NCI-H2196 treated with DMSO at 0.1 percent for 48 hours (cell line): Measurements from ENCODE around the gene FHIT.

ENCODE experiments used
- DNase-seq: peaks from one replicate; lab custom pipeline; 2025; ENCODE audit not compliant: unreplicated experiment; lab: John Stamatoyannopoulos, UW

The FHIT gene

DNA sequence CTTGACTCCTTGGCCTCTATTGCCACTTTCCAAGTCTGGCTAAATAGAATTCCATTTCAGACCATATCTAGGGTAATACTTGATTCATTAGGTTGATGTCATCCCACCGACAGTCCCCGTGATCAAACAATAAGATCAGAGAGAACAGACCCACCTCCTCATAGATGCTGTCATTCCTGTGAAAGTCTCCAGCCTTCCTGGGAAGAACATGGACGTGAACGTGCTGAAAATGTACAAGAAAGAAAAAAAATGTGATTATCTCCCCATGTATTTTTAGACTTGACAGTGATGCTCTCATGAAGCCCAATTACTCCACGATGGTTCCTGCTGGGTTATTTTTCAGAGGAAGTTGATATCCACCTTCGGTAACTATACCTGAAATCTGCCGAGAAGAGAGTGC is 1329.1 kb downstream of the FHIT start:
- no peak for DNase-seq

DNA sequence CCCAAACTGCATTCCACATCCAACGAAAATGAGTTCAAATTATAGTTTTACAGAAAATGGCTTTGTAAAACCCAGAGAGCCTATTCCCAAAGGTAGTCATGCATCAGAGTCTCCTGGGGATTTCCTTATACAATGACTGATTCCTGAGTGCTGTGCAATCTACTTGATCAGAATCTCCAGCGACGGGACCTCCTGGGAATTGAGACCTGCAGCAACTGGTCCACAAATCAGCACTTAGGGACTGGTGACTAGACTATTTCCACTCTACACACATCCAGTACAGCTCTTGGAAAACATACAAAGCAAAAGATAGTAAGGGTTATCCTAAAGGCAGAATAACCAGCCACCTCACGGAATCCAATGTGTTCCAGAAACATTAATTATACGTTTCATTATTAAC is 1330.4 kb downstream of the FHIT start:
- DNase-seq, result no peak

DNA sequence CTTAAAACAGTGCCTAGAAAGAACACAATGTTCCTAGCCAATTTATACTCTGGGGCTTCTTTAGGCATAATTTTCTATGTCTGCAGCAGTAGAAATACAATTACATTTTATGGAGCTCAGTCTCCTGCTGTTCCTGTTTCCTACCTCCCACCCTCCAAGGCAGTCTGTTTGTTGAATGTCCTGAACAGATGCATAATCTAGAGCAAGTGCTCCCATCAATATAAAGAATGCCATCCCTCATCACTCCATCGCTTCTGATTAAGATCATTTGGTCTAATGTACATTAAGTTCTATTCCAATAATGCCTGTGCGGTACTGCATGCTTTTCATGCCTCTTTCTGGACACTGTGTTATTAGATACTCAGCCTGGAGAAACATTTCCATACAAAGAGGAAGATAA is 1331.7 kb downstream of the FHIT start:
- no peak for DNase-seq

DNA sequence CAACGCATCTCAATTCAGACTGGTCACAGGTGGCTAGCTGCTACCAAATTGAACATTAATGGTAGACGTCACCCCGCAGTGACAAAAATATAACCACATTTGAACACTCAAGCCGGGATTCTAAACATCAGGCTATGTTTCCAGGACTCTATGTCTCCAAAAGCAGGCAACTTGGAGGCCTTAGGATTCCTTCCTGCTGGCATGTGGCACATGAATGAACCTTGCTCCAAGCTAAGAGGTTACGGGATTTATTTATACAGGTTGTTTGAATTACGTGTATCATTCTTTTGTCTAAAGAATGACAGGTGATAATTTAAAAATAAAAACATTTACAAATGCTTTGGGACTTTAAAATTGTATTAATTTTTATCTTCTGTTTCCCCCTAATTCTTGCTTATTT is 1337.0 kb downstream of the FHIT start:
- DNase-seq, result no peak

DNA sequence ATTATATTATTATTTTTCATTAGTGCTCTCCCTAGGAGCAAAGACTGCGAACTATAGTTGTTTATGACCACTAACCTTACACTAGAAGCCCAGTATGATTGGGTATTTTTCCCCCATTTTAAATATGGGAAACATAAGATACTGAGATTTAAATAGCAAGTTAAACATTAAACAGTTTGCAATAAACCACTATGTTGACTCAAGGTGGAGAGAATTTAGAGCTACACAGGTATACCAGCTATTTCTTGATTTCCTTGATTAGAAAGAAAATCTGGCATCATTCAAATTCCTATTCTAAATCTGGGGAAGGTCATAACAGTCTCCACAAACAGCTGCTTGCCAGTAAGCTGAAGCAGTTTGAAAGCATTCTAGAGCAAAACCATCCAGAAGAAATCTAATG is 1337.6 kb downstream of the FHIT start:
- DNase-seq, result no peak

DNA sequence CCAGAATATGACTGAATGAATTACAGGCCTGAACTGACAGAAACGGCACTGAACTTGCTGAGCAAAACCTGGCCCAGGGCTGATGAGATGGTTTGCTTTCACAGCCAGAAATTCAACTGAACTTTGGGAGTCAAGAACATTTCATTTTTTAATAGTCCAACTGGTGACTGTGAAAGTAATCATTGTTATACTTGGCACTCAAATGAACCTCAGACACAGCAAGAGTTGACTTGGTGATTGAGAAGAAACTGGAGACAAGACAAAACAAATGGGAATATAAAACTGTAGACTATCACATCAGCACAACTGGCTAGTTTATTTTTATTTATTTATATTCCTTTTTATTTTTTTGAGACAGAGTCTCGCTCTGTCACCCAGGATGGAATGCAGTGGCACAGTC is 1342.6 kb downstream of the FHIT start:
- DNase-seq, result no peak

DNA sequence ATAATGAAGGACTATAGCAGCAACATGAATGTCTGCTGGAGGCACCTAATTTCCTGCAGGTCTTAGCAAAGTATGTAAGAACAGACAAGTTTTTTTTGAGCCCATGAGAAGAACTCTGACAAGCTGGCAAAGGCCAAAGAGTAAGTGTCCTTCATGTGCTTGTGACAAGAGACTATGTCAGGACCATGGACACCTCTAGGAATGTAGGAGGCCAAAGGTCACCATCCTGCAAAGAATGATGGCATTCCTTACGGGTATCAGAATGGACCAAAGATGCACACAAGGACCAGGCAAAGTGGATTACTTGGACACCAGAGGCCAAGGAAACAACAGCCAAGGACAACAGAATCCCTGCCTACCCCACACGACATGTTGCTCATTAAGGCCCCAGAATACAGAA is 1343.0 kb downstream of the FHIT start:
- no peak for DNase-seq

DNA sequence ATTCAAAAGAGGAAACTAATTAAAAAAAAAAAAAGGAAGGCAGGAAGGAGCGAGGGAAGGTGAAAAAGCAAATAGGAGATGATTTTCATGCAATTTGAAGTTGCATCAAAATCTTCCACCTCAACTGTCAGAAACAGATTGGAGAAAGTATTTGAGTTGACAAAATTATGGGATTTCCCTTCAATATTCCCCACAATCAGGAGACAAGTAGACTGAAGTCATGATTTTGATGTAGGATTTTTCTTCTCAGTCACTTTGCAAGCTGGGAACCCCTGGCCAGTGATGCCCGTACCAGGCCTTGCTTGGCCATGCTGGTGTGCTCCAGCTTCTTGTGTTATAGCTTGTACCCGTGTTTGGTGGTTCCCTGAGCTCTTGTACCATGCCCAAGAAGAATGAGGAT is 1347.0 kb downstream of the FHIT start:
- no peak for DNase-seq

DNA sequence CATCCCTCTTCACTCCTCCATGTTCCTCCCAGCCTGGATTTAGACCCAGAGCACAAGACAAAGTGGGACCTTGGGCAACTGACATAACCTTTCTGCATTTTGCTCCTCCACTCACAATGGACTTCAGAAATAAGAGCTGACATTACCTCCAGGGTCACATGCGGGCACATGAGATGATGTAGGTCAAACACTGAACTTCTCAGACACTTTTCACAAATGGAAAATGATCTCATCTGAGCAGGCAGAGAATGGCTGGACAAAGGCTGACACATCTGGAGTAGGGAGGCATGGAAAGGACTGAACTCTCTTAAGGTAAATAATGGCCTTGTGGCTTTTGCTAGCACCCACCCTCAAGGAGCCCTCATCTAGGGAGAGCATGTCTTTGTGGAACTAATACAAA is 1352.2 kb downstream of the FHIT start:
- no peak for DNase-seq

DNA sequence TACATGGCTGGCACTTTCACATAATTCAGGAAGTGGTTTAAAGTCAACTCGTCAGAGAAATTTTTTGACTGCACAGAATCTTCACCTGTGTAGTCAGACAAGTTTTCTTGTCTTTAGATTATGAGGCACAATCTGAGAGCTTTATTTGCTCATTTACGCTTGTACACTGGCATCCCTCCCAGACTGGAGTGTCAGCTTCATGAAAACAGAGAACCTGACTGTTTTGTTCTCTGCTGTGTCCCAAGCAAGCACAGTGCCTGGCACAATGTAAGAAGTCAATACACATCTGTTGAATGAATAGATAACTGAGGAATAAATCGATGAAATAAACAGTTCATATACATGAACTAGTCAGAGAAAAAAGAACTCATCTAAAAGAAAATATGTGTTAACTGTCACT is 1355.3 kb downstream of the FHIT start:
- DNase-seq, result no peak

DNA sequence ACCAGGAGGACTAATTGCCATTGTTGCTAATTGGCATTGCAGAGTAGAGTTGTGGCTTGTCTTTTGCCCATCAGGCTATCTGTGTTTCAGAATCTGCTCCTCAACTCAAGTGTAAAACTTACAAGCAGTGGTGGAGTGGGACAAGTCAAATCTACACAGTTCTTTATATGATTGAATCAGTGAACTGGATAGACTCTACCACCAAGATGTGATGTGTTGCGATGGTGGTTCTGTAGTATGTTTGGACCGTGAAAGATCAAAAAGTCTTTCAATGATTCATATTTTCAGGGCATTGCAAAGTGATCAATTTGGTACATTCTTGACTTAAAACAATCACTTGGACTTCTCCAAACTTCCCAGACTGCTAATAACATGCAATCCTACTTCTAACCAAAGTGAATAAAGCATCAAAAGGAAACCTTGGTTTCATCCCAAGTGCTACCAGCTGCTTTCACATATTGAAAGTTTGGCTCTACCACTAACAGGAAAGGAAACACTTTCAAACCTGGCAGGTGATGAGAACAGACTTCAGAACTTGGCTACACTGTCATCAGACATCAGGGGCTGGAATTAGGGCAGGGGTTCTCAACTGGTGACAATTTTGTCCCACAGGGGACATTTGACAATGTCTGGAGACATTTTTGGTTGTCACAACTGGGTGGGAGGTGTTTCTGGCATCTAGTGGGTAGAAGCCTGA is 1356.7 kb downstream of the FHIT start:
- no peak for DNase-seq

DNA sequence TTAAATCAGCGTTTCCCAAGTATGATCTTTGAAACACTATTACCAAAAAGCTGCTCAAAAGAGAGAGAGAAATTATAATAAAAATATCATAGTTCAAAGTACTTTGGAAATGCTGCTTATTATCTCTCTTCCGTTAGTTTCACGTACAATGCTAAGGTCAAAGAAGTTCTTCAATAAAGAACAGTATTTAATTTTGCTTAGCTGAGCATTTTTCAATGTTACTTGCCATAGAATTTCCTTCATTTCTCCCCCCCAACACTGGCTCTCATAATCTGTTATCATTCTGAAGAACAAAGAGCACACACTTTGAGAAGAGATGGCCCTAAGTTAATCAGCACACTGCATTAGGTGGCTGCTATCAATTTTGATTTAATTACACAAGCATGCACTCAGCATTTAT is 1360.6 kb downstream of the FHIT start:
- no peak for DNase-seq

DNA sequence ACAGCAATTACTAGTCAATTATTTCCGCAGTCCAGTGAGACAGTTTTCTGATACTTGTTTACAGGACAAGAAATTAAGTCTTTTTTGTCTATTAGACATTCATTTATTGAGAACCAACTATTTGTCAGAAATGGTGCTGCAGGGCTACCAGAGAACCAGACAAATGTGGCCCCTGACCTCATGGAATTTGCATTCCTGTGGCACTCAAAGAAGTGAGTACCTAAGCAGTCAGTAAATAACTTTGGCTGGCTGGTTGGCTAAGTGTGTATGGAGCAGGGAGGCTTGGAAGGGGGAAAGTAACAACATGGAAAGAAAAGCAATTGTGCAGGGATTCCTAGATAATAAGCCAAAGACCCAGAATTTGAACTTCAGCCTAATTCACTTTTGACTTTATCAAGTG is 1364.5 kb downstream of the FHIT start:
- DNase-seq, result no peak

DNA sequence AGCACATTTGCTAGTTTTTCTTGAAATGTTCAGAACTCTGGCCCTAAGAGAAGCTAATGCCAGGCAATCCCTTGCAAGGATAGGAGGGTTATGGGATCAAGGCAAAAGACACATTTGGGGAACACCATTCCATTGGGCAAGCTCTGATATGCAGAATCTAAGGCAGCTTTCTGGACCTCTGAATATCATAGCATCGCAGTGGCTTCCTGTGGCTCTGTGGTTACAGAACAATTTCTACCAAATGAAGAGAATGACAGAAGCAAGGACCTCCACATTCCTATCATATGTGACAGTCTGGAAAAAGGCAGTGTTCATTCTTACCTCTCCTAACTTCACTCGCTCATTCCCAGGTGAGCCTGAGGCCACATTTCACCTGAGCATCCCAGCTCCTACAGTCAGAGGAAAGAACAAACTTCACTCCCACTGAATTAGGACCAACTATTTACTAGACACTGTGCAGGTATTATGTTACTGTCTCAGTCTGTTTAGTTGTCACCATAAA is 1365.3 kb downstream of the FHIT start:
- no peak for DNase-seq

DNA sequence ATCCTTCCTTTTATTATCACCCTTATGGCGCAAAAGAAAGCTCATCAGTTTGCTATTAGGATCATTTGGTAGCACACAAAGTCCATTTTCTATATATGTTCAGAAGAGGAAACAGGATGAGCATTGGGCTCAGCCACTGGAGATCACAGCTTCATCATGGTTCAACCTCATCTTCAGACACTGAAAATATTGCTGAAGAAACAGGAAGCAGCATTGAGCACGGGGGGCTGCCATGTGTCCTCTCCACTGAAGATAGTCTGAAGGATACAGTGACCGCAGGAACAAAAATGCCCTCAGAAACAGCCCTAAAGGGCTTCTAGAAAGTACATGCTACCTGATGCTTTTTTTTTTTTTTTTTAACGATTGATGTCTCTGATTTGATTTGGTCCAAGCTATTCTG is 1366.2 kb downstream of the FHIT start:
- DNase-seq, result no peak

DNA sequence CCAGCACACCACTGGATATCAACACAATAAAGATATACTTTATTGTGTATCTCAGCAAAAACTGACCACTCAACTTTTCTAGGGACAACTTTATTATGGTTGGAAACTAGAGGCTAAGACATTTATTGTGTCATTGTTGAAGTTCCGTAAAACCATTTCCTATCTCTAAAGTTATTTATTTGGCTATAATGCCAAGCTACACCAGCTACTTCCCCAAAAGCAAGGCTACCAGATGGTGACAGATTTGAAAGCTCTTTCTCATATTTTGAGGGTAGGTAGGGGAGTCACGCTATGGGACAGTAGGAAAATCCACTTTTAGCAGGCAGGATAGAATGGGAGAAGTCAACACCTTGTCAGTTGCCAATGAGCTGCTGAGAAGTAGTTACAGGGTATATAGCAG is 1366.8 kb downstream of the FHIT start:
- no peak for DNase-seq

DNA sequence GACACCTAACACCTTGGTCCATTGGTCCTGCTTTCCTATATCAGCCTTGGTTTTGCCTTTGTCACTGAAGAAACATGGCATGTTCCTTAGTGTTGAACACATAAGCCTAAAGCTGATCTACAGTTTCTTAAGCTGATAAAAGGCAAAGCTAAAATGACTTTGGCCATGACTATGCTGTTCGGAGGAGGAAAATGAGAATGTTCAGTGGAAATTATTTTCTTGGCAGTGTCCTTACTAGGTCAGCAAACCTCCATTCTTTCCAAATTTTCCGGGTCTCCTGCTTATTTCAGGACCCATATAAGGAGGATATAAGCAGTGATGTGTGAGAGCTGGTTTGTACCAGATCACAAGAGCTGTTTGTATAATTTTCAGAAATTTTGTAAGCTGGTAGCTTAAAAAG is 1368.5 kb downstream of the FHIT start:
- no peak for DNase-seq

DNA sequence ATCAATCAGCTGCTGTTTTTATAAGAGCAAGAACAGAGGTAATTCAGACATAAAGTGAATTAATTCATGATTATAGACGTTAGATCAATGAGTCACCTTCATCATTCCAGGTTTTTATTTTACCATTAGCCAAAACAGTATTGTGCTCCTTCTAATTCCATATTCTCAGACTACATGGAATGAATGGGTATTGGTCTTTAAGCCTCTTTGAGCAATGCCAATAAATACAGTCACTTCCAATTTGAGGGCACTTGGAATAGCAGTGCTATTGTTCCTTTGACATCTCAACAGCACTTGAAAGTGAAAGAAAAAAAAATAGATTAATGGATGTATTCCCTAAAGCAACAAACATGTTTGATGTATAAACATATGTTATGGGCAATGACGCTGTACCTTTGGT is 1370.5 kb downstream of the FHIT start:
- no peak for DNase-seq

DNA sequence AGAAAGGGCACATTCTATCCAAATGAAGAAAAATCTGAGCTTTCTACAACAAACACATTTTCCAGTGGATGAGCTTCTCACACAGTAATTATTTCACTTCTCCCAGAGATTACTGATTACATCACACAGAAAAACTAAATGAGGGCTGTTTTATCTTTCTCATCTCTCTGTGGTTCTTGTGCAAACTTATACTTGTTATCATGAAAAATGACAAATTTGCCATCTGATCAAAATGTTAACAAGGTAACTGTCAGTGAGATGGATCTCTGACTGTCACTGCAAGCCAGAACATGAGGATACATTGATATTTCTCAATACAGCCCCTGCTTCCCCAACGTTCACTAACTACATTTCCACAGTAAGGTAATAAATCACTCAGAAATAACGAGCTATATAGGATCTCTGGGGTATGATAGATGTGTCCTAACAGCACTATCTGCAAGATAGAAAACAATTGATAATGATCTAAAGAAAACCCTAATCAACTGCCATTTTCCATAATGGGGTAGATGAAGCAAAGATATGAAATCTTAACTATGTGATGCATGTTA is 1372.1 kb downstream of the FHIT start:
- no peak for DNase-seq

DNA sequence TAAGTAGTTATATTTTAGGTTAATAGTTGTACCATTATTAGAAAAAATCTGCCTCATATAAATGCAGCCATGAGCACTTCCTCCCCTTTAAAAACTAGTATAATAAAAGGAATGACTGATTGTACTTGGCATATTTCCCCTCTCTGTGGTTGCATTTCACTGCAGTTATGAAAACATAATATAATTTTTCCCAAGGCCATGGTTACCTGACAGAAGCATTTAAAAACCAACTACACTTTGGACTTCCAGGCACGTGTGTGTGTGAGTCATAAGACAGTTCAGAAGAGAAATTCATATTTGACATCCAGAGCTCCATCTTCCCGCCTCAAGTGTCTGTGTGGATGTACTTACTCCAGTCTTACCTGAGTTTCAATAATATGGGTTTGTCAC is 1373.2 kb downstream of the FHIT start:
- DNase-seq, result no peak

DNA sequence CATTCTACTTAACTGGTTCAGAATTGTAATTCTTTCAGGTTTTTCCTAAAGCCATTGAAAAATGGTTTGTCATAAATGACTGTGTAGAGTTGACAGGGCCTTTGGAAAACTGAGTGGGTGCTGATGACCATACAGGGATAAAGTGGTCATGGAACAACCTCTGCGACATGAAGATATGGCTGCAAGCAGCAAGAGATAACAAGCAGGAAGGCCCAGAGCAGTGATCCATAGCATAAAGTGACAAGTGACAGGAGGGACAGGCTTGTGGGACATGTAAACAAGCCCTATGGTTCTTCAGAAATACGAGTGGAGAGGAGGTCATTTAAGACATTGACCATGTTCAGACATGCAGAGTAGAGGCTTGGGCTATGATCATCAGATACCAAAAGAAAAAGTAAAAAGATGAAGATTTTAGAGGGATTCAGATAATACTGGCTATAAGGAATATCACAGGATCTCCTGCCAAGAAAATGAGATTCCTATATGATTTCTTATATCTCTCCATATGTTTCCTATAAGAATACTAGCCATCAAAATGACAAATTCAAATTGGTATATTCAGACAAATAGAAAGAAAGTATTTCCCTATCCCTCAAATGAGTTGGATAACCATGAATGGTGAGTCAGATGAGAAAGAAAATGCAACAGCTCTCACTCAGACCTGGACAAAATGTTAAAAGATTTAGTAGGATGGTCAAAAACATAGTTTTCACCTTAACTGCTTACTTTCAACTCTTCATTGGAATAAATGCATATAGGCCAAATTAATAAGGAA is 1373.8 kb downstream of the FHIT start:
- no peak for DNase-seq

DNA sequence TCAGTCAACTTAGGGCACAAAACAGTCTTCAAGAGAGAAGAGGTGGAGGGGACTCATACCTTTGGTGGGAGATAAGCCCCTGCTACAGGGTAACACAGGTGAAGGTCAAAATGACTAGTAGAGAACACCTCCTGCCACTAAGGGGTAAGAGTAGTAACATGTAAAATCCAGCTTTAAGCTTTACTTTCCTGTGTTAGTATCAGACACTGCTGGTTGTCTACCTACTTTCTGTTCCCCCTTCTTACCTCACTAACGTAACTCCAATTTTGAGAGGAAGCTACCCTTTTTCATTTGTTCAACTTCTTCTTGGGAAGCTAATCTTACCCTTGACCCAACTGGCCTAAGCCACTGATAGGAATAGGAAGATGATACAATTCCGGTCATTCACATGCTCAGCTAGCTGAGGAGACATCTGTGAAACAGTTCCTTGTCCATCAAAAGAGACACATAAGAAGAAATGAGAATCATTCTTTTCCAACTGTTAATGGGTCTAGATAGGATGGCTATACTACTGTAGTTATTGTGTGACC is 1374.7 kb downstream of the FHIT start:
- no peak for DNase-seq
